GM18526 (cell line): Measurements from ENCODE around the gene ISLR2.

Experiments
- POLR2A ChIP-seq: IDR thresholded peaks from 3 replicates; pipeline ENCODE4 v1.6.1; 2011; ENCODE audit not compliant: insufficient read length; ENCODE audit errors: extremely low read depth

ISLR2 gene

DNA sequence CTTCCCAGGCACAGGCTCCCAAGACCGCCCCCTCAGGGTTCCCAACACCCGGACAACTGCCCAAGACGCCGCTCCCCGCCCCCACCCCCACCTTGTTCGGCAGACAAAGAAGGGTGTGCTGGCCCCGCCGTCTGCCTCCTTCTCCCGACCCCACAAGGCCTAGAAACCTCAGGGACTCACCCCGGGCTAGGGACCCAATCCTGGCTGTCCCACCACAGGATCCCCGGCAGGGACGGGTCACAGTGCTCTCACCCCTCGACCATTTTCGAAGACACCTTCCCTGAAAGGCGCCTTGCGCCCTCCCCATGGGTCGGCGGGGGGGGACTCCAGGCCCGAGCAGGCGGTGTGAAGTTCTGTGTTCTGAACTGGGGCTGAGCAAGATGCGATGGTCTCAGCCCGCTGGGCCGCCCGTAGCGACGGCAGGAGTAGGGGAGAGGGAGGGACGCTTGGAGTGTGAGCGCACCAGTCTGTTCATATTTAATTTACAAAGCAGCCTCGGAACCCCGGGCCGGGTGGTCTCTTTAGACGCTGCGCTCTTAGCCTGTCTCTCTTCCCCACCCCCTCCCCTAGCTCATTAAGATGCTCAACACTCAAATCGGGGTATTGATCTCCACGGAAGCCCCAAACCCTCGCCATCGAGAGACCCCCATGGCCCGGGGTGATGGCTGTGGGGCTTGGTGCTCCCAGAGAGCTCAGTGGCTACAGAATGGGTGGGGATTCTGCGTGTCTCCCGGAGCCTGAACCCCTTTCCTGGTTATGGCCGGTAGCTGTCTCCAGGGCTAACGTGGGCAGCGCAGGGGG lies 1.4 kb upstream of the ISLR2 start:
- TF ChIP-seq POLR2A: no peak

DNA sequence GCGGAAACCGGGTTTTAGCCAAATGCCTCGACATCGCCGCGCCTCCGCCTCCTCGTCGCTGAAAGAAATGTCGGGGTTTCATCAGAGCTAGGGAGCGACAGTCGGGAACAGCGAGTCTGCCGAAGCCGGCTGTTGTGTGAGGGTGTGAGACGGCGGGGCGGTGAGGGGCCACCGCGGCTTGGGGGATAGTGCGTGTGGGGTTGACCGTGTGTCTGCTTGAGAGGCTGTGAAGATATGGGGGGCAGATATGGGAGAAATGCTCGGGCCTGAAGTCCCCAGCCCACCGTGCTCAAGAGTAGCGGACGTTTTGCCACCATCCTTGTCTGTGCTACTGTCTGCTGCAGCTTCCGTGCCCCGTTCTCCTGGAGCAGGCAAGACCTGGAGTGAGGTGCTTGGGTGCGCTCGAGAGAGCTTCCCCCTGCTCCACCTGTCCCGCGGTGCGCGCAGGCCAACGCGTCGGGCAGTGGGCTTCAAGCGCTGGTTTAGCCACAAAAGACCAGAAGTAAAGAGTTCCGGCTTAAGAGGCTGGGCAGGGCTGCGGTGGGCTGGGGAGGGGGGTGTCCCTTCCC lies 716 bp upstream of the ISLR2 start:
- no peak for TF ChIP-seq POLR2A

DNA sequence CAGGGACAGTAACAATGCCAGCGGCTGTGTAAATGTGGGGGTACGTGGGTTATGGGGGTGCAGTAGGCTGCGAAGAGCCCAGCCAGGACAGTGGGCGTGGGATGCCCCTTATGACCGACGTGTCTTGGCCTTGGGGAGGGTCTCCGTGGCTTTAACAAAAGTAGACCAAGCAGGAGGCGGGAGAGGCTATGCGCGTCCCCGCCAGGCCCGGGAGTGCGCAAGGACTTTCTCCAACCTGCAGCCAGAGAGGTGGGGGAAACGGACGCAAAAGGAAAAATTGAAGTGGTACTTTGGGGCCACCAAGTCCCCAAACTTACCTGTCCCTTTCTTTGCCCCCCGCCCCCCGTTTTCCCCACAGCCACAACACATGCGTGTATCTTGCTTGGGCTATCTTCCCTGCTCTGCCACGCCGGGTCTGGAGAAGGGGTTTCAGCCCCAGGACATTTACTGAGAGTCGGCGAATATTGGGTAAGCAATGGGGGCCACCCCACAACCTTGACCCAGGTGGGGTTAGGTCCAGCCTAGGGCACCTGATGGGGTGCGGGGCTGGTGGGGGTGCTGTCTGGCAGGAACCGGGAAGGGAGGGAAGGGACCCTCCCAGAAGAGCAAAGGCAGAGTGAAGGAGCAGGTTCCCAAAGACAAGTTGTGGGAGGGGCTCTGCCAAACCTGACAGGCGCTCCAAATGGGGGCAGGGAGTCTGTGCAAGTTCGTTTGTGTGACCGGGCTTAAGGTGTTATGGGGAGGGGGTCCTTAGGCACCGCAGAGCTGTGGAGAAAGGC lies 652 bp downstream of the ISLR2 start:
- no peak for TF ChIP-seq POLR2A

DNA sequence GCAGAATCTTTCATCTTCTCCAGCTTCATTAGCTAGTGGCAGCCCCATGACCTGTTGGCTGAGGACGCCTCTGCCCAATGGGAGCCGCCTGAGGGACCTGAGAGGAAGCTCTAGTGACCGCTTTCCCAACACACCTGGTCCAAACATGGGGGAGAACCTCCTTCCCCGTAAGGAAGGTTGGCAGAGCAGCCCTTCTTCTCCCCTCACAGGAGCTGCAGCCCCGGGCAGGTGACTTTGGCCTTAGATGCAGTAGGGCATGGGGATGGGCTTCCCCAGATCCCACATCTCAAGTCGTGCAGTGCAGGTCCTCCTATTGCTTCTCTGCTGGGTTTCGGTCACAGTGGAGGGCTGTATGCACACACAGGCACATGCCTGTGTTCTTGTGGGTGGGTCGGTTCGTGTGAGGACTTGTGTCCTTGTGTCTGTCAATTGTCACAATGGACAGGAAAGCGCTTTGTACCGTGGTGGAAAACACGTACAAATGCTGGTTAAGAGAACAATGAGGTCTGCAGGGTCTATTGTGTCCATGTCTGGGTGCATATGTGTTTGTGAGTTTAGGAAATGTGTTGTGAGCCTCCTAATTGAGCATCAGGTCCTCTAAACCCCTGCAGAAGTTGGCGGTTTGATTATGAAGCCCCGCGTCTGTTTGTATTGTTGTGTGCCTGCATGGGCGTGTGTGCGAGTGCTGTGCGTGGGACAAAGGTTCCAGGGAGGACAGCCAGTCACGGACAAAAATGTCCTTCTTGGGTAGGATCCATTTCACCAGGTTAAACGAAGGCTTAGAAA lies 1.4 kb downstream of the ISLR2 start:
- no peak for TF ChIP-seq POLR2A

DNA sequence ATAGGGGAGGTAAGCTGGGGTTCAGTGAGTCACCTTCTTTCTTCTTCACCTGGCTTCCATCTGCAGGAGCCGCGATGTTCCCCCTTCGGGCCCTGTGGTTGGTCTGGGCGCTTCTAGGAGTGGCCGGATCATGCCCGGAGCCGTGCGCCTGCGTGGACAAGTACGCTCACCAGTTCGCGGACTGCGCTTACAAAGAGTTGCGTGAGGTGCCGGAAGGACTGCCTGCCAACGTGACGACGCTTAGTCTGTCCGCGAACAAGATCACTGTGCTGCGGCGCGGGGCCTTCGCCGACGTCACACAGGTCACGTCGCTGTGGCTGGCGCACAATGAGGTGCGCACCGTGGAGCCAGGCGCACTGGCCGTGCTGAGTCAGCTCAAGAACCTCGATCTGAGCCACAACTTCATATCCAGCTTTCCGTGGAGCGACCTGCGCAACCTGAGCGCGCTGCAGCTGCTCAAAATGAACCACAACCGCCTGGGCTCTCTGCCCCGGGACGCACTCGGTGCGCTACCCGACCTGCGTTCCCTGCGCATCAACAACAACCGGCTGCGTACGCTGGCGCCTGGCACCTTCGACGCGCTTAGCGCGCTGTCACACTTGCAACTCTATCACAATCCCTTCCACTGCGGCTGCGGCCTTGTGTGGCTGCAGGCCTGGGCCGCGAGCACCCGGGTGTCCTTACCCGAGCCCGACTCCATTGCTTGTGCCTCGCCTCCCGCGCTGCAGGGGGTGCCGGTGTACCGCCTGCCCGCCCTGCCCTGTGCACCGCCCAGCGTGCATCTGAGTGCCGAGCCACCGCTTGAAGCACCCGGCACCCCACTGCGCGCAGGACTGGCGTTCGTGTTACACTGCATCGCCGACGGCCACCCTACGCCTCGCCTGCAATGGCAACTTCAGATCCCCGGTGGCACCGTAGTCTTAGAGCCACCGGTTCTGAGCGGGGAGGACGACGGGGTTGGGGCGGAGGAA lies 2.6 kb downstream of the ISLR2 start:
- TF ChIP-seq POLR2A: no peak

DNA sequence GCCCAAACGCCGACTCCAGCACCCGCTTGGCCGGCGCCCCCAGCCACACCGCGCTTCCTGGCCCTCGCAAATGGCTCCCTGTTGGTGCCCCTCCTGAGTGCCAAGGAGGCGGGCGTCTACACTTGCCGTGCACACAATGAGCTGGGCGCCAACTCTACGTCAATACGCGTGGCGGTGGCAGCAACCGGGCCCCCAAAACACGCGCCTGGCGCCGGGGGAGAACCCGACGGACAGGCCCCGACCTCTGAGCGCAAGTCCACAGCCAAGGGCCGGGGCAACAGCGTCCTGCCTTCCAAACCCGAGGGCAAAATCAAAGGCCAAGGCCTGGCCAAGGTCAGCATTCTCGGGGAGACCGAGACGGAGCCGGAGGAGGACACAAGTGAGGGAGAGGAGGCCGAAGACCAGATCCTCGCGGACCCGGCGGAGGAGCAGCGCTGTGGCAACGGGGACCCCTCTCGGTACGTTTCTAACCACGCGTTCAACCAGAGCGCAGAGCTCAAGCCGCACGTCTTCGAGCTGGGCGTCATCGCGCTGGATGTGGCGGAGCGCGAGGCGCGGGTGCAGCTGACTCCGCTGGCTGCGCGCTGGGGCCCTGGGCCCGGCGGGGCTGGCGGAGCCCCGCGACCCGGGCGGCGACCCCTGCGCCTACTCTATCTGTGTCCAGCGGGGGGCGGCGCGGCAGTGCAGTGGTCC lies 3.5 kb downstream of the ISLR2 start:
- TF ChIP-seq POLR2A: no peak

DNA sequence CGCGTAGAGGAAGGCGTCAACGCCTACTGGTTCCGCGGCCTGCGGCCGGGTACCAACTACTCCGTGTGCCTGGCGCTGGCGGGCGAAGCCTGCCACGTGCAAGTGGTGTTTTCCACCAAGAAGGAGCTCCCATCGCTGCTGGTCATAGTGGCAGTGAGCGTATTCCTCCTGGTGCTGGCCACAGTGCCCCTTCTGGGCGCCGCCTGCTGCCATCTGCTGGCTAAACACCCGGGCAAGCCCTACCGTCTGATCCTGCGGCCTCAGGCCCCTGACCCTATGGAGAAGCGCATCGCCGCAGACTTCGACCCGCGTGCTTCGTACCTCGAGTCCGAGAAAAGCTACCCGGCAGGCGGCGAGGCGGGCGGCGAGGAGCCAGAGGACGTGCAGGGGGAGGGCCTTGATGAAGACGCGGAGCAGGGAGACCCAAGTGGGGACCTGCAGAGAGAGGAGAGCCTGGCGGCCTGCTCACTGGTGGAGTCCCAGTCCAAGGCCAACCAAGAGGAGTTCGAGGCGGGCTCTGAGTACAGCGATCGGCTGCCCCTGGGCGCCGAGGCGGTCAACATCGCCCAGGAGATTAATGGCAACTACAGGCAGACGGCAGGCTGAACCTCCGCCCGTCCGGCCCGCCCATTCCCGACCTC lies 4.1 kb downstream of the ISLR2 start:
- no peak for TF ChIP-seq POLR2A

DNA sequence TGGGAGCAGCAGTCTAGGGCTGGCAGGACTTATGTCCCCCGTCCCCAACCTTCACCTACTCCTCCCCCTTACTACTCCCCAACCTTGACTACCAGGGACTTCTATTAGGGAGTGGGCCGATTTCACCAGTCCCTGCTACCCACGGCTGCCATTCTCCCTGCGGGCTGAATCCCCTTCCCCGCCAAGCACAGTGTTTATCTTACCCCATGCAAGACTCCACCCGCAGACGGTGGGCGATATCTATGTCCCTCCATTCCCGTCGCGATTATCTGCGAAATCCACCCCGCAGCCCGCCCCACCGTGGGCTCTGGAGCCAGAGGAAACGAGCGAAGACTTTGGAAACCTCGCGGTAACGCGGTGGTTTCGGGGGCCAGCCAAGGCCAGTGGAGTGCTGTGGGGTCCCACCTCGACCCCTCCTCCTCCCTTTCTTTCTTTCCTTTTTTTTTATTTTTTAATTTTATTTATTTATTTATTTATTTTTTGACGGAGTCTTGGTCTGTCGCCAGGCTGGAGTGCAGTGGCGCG lies 4.7 kb downstream of the ISLR2 start:
- TF ChIP-seq POLR2A: no peak

DNA sequence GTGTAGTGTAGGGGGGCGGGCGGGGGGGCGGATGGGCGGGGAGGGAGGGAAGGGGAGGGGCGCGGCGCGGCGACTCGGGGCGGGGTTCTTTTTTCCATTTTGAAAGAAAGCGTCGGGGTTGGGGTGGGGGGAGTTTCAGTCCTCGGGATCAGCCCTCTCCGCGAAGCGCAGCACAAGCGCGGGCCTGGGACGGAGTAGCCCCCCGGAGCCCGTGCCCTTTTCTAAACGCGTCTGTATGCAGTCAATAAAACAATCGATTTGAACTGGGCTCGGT lies 6.1 kb downstream of the ISLR2 start:
- TF ChIP-seq POLR2A: no peak

DNA sequence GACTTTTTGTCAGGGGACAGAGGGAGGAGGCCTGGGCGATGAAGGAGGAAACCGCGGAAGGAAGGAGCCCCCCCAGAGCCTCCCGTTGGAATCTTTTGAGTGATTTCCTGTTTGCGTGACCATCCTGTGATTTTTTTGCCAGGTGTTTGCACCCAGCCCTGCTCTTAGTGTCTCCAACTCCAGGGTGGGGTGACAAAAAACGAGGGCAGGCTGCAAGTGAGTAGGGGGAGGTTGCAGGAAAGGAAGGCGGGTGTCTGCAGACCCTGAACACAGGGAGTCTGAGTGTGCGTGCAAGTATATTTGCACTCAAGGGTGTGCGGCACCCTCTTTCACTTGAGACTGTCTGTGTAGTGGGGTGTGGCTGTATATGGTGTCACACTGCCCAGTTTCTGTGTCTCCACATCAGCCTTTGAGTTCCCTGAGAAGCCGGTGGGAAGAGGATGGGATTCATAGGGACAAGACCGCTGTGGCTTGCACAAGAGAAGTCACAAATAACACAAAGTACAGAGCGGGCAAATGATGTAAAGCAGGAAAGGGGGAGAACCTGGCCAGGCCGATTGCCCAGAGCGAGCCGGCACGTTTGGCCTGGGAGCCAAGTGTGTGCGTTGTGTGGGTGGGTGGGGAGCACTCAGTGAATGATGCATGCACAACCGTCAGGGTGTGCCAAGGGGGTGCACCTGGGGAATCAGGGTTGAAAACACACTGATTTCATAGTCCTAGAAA lies 6.6 kb downstream of the ISLR2 start:
- no peak for TF ChIP-seq POLR2A

DNA sequence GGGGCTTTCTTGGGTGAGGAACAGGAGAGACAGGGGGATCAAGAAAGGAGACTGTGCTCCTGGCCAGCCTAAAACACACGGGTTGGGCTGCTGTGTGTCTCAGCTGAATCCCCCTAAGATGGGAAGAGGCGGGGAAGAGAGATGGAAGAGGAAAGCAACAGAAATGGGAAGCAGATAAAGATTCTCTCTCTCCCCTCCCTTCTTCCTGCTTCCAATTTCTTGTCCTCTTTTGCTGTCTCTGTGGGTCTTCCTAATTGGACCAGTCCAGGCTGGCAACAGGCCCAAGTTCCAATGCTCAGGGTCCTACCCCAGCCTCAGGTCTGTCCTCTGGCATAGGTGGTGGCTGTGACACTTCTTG lies 7.1 kb downstream of the ISLR2 start:
- TF ChIP-seq POLR2A: no peak

DNA sequence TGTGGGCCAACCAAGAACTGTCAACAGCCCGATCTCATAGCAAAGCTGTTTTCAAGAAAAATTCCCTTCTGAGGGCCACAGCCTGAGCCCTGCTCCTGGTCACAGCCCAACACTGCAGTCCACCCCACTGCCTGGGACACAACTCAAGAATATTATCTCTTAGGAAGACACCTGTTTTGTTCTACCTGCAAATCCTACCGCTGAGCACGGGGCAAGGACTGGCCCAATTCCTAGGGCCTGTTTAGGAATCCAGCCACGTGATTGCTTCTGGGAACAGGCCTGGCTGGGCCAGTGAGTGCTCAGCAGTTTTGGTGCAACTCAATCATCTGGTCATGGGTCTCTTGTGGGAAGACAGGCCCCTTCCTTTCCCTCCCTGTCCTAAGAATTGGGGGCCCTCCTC lies 8.3 kb downstream of the ISLR2 start:
- TF ChIP-seq POLR2A: no peak

DNA sequence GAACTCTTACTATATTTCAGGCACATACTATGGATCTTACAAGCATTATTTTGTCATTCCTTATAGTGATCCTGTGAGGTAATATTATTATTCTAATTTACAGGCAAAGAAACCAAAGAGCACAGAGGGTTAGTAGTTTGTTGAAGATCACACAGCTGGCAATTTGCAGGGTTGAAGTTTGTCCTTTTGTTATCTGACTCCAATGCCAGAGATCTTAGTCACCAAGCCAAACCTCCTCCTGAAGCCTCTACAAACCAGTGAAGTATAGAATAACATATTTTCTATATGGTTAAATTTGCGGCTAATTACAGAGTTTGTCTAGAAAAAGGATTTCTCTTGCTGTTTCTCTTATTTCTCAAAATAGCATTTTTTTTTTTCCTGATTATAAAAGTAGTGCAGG lies 11.2 kb downstream of the ISLR2 start:
- TF ChIP-seq POLR2A: no peak
